PFSK-1 (cell line): ENCODE data around the gene RUFY3.

Experiments used
- POLR2AphosphoS5 ChIP-seq: IDR thresholded peaks from 2 replicates; pipeline ENCODE4 v1.6.1; 2012; ENCODE audit warnings: low read depth, mild to moderate bottlenecking, control low read depth, low read length, moderate library complexity
- REST ChIP-seq, 2 experiments: IDR thresholded peaks; 2 replicates each; pipeline versions ENCODE4 v1.6.1 to v1.8.0; 2011 to 2012; ENCODE audit warnings: low read depth in 2 of 2, low read length in 2 of 2, control low read depth in 1 of 2, inconsistent platforms in 1 of 2, mild to moderate bottlenecking in 1 of 2, moderate library complexity in 1 of 2; ENCODE audit not compliant: insufficient read depth in 1 of 2

- TF ChIP-seq REST (IDR thresholded peaks at IDR 0.05; ENCODE audit: insufficient read depth in 1 of 2, low read depth in 2 of 2, low read length in 2 of 2) (no peak), POLR2AphosphoS5 (no peak)
Observed at GRCh38 chr4:70704931-70705182, 16.9 kb upstream of the RUFY3 start.
